ENCODE measurements around the gene ZNF138. TPM values are rescaled to one million over a fixed set of nuclear protein-coding genes. Genes with fewer than 3 reads are reported as not detected.

Gene ZNF138
- total RNA-seq, 1 experiment from 2014 or later: 7.6 TPM

GRCh38 chr7:64878684-64879083, 84.5 kb downstream of the ZNF138 start:
- ATAC-seq (no peak), DNase-seq (ENCODE audit: low read depth, low spot score) (no peak)
- Histone ChIP-seq H3K36me3 (ENCODE audit: control insufficient read depth, insufficient read depth, low read length) (no peaks in the 10 kb centered on the region), H3K27me3 (ENCODE audit: control insufficient read depth, insufficient read depth, low read length) (no peaks in the 10 kb centered on the region), H3K4me1 (ENCODE audit: control insufficient read depth, insufficient read depth, low read length) (no peaks in the 10 kb centered on the region), H3K9me3 (ENCODE audit: control insufficient read depth, insufficient read depth, low read depth, low read length) (no peaks in the 10 kb centered on the region), H3K4me3 (ENCODE audit: low read depth in 2 of 2, low read length in 2 of 2) (no peak overlapping the region), H3K27ac (ENCODE audit: low read length) (no peak overlapping the region)
- CTCF ChIA-PET: no interaction called here
- BruUV-seq (replicated peaks): no TSS peak
- in situ Hi-C loops (cut with HindIII; ENCODE audit: low pct_unique_long_range_greater_than_20kb, low sequenced_read_pairs) (no loop called here), intact Hi-C loops (cut with micrococcal nuclease; ENCODE audit: unreplicated experiment) (no loop called here)
- POLR2A ChIA-PET: no interaction called here
- TF ChIP-seq REST (IDR thresholded peaks at IDR 0.05; ENCODE audit: insufficient read depth in 1 of 2, low read depth in 2 of 2, low read length in 1 of 2) (no peak), SIN3A (IDR thresholded peaks at IDR 0.05; ENCODE audit: borderline replicate concordance, insufficient read depth, low read depth, low read length) (no peak)
- TF ChIP-seq, protein P1, sequence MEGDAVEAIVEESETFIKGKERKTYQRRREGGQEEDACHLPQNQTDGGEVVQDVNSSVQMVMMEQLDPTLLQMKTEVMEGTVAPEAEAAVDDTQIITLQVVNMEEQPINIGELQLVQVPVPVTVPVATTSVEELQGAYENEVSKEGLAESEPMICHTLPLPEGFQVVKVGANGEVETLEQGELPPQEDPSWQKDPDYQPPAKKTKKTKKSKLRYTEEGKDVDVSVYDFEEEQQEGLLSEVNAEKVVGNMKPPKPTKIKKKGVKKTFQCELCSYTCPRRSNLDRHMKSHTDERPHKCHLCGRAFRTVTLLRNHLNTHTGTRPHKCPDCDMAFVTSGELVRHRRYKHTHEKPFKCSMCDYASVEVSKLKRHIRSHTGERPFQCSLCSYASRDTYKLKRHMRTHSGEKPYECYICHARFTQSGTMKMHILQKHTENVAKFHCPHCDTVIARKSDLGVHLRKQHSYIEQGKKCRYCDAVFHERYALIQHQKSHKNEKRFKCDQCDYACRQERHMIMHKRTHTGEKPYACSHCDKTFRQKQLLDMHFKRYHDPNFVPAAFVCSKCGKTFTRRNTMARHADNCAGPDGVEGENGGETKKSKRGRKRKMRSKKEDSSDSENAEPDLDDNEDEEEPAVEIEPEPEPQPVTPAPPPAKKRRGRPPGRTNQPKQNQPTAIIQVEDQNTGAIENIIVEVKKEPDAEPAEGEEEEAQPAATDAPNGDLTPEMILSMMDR (IDR thresholded peaks at IDR 0.05): no peak

DNA sequence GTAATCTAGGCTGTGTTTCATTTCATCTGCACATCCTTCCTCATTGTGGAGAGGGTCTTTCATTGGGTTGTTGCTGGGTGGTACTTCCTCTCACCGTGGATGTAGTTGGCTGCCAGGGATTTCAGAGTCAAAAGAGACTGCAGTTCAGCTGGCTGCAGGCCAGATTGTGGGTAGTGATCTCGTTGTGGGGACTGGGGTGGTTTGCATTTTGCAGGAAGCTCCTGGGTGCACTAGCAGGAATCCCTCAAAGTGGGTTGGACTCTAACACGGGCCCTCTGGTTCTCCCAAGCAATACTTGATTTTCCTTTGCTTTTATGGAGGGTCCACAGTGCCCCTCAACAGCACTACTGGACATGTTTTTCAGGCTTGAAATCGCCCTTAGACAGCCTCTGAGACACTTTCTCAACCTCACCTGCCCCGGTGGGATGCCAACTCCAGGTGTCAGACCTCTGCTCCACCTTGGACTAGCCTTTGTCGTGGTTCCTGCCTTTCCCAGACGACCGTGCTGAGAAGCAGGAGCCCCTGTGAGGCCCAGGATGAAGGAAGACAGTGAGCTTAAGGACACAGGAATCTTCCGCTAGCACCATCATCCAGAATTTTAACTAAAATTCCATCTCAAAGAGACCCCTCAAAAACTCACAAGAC, 85.0 kb downstream of the ZNF138 start:
- intact Hi-C loops (cut with micrococcal nuclease; ENCODE audit: unreplicated experiment): no loop called here
- TF ChIP-seq TCF7L2 (IDR thresholded peaks at IDR 0.05; ENCODE audit: low read depth, low read length) (no peak), REST (IDR thresholded peaks at IDR 0.05; ENCODE audit: insufficient read depth in 1 of 2, low read depth in 2 of 2, low read length in 1 of 2) (no peak), POLR2AphosphoS5 (IDR thresholded peaks at IDR 0.05; ENCODE audit: low read depth, low read length) (no peak), SIN3A (IDR thresholded peaks at IDR 0.05; ENCODE audit: borderline replicate concordance, insufficient read depth, low read depth, low read length) (no peak)
- TF ChIP-seq, protein P1 (IDR thresholded peaks at IDR 0.05): no peak
- in situ Hi-C loops (cut with HindIII; ENCODE audit: low pct_unique_long_range_greater_than_20kb, low sequenced_read_pairs): no loop called here
- Histone ChIP-seq H3K4me3 (ENCODE audit: low read depth in 2 of 2, low read length in 2 of 2) (no peak overlapping the region), H3K27me3 (ENCODE audit: control insufficient read depth, insufficient read depth, low read length) (no peaks in the 10 kb centered on the region), H3K27ac (ENCODE audit: low read length) (no peak overlapping the region), H3K9me3 (ENCODE audit: control insufficient read depth, insufficient read depth, low read depth, low read length) (no peaks in the 10 kb centered on the region), H3K4me1 (ENCODE audit: control insufficient read depth, insufficient read depth, low read length) (no peaks in the 10 kb centered on the region), H3K36me3 (ENCODE audit: control insufficient read depth, insufficient read depth, low read length) (no peaks in the 10 kb centered on the region)
- no TSS peak for BruUV-seq (replicated peaks)
- DNase-seq (ENCODE audit: low read depth, low spot score): no peak
- ChIA-PET POLR2A (no interaction called here), CTCF (no interaction called here)
- ATAC-seq: no peak

Data from Panc1 (cell line).